NCI-H1048 (cell line): ENCODE measurements around the gene MUC2.

Experiments used
- DNase-seq: peaks from one replicate; lab custom pipeline; 2025; lab: John Stamatoyannopoulos, UW

Gene MUC2

DNA sequence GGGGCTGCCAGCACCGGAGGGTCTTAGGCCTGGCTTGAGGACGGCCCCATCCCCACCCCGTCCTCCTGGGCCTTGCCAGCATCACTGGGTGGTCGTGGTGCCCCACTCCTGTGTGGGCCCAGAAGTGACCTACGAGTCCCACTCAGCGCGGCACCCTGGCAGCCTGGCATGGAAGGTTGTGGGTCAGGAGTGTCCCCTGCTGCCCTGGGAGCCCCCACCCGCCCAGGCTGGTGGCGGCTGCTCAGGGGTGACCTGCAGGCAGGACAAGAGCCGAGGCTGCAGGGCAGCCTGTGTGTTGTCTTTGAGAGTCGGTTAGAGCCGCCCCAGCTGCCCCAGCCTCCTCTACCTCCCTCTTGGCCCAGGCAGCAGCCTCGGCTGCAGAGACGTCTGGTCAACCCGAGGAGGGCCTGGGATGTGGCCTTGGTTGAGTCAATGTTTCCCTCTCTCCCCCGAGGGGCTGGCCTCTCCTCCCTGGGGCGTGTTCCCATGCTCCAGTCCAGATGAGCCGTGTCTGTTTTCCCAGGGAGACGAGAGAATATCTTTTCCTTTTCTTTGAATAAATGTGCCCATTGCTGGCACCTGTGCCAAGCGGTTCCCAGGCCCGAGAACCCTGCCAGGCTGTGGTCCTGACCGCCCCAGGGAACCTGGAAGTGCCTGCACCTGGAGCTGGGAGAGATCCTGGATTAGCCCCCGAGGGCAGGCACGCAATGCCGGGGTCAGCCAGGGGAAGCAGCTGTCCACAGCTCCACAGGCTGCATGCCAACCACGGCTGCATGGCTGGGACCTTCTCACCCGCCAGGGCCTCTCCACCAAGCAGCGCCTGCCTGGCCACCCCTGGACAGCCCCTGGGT, 47.4 kb downstream of the MUC2 start:
- DNase-seq = no peak

DNA sequence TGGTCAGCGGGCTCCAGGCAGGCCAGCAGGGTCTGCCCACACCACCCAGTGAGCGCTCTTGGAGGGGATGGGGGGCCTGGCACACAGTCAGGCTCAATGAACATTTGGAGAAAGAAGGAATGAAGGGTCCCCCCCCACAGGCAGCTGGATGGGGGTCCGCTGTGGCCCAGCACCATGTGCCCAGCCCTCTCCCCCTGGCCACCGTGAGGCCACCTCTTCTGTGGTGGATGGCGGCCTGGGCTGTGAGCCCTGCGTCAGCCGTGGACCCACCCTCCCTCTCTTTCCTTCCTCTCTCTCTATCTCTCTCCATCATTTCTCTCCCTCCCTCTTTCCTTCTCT, 48.0 kb downstream of the MUC2 start:
- DNase-seq = no peak

DNA sequence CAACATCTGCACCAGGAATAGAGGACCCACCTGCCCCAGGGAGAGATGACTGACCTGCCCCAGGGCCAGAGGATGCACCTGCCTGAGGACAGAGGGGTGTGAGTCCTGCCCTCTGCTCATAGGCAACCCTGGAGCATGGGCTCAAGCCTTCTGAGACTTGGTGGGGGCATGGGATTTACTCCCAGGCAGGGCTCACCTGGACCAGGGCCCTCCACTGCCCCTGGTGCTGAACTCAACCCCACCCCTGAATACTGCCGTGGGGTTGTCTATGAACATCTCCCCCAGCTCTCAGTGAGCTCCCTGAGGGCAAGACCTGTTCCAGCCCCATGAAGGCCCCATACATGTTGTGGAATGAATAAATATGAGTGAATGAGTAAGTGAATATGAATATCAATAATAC, 49.3 kb downstream of the MUC2 start:
- DNase-seq = no peak
